Kidney (tissue), 14 donors: ENCODE results near the gene RBBP5. TPM values are rescaled to one million over a fixed set of nuclear protein-coding genes. Genes with fewer than 3 reads are reported as not detected.

Experiments used
- DNase-seq, 5 donors: peaks; one replicate each; pipeline ENCODE4 v3.0.0-alpha.2; 2013 to 2020
- FAIRE-seq: peaks from 2 replicates; lab custom pipeline; 2012; peaks lifted over from hg19 to GRCh38; lab: Jason Lieb, UNC
- H3K27ac ChIP-seq, 2 donors: one replicate each; pipeline ENCODE4 v1.7.0; 2013; ENCODE audit warnings: low read depth in 2 of 2, low read length in 2 of 2, inconsistent platforms in 1 of 2
- H3K27me3 ChIP-seq: one replicate; pipeline ENCODE4 v1.7.1; 2013; ENCODE audit warnings: low read length, inconsistent platforms; ENCODE audit not compliant: control insufficient read depth, insufficient read depth
- H3K36me3 ChIP-seq, 3 donors: one replicate each; pipeline versions ENCODE4 v1.7.0 to v1.7.1; 2013; ENCODE audit warnings: low read length in 3 of 3, control low read depth in 1 of 3, inconsistent platforms in 1 of 3; ENCODE audit not compliant: insufficient read depth in 3 of 3, control insufficient read depth in 2 of 3
- H3K4me1 ChIP-seq, 3 donors: one replicate each; pipeline versions ENCODE4 v1.7.0 to v1.7.1; 2013; ENCODE audit warnings: low read length in 3 of 3, inconsistent platforms in 1 of 3, low read depth in 1 of 3; ENCODE audit not compliant: control insufficient read depth in 2 of 3, insufficient read depth in 2 of 3
- H3K4me3 ChIP-seq, 3 donors: one replicate each; pipeline versions ENCODE4 v1.7.0 to v1.8.1; 2013; ENCODE audit warnings: low read length in 3 of 3, control low read depth in 1 of 3, inconsistent platforms in 1 of 3
- H3K9ac ChIP-seq, 3 donors: one replicate each; pipeline versions ENCODE4 v1.7.0 to v1.7.1; 2013; ENCODE audit warnings: low read length in 3 of 3, control low read depth in 1 of 3, inconsistent platforms in 1 of 3
- H3K9me3 ChIP-seq, 3 donors: one replicate each; pipeline versions ENCODE4 v1.7.0 to v1.7.1; 2013; ENCODE audit warnings: low read length in 3 of 3, control low read depth in 1 of 3, inconsistent platforms in 1 of 3; ENCODE audit not compliant: control insufficient read depth in 2 of 3, insufficient read depth in 1 of 3
- CTCF ChIP-seq: IDR thresholded peaks from 3 replicates; pipeline ENCODE4 v1.5.1; 2012; ENCODE audit warnings: mild to moderate bottlenecking, moderate library complexity, borderline replicate concordance; ENCODE audit not compliant: insufficient read depth; ENCODE audit errors: extremely low read depth
- intact Hi-C: fragments of 100-400 bp; cut with DNase I; formaldehyde crosslinking; loops from one replicate; pipeline ENCODE4 v1.11.1; 2022
- polyA plus RNA-seq: library from polyadenylated mRNA; stranded (reverse); fragments of 350-450 nt; fragmentation: Illumina TruSeq; extraction: RNeasy Lipid Tissue Mini Kit (QIAGEN cat#74804); gene quantifications from one replicate; pipeline ENCODE4 v1.2.3, GENCODE V29; 2014; ENCODE audit warnings: low read depth, low replicate concordance; ENCODE audit not compliant: insufficient read depth
- total RNA-seq: library from RNA; stranded (reverse); fragmentation: NEBNext Ultra II Directional; extraction: Animal tissue kit (Norgen Biotek cat#: 25700); gene quantifications from one replicate; pipeline ENCODE4 v1.2.1, GENCODE V29; 2021
- donor health status: control.
- donor health status: control.
- donor health status: control.
- donor health status: control.
- donor health status: control.
- donor health status: DM: yes; HTN: yes; CAD: no.
- donor health status: Normal renal cell carcinoma (clear cell type).

RBBP5 gene
- total and polyA plus RNA-seq, 2 donors from 2014 or later, result 6.8 to 18.2 TPM

- no peak for TF ChIP-seq CTCF
- H3K4me3 ChIP-seq, result no peak overlapping the region
- peaks cover 0 to under 1% (median 0%) of the 10 kb centered on the region in 3 donors for H3K4me1 ChIP-seq
- no peak overlapping the region for H3K9ac ChIP-seq
- H3K27me3 ChIP-seq, result peaks cover 8% of the 10 kb centered on the region
- H3K27ac ChIP-seq, result no peak overlapping the region
- H3K36me3 ChIP-seq, result no peaks in the 10 kb centered on the region
- DNase-seq, result no peak
- intact Hi-C loops, result no loop called here
- no peak for FAIRE-seq
- no peaks in the 10 kb centered on the region for H3K9me3 ChIP-seq
Measured at GRCh38 chr1:205048382-205048781, 73.4 kb downstream of the RBBP5 start.

GRCh38 chr1:205047764-205048231 is 74.0 kb downstream of the RBBP5 start:
- H3K27me3 ChIP-seq, result peaks cover 8% of the 10 kb centered on the region
- TF ChIP-seq CTCF, result no peak
- FAIRE-seq, result no peak
- no peak overlapping the region for H3K9ac ChIP-seq
- H3K4me1 ChIP-seq, result peaks cover 0 to 2% (median 0%) of the 10 kb centered on the region in 3 donors
- H3K27ac ChIP-seq, result no peak overlapping the region
- no peak overlapping the region for H3K4me3 ChIP-seq
- no peaks in the 10 kb centered on the region for H3K36me3 ChIP-seq
- intact Hi-C loops, result no loop called here
- no peak for DNase-seq
- no peaks in the 10 kb centered on the region for H3K9me3 ChIP-seq

DNA sequence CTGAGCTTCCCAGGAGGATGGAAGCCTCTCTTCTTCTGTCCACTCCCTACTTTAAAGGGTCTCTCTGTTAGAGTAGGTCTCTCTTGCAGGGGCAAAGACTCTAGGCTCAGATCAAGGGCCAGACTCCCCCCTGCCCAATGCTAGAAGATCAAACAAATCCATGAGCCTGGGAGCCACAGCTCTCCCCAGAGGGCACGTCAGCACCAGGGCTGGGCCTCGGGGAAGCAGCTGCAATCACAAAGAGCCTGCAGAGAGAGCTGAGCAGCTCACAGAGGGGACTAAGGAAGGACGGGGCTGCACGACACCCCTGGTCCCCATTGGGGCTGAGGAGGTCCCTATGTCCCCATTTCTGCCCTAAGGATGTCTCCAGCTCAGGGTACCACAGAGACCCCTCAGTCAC is 74.9 kb downstream of the RBBP5 start:
- TF ChIP-seq CTCF, result no peak
- no peak for FAIRE-seq
- Histone ChIP-seq H3K27ac (no peak overlapping the region), H3K9ac (no peak overlapping the region), H3K4me1 (peaks cover 0 to 5% (median 5%) of the 10 kb centered on the region in 3 donors), H3K9me3 (no peaks in the 10 kb centered on the region), H3K4me3 (no peak overlapping the region), H3K36me3 (no peaks in the 10 kb centered on the region), H3K27me3 (peaks cover 11% of the 10 kb centered on the region)
- no peak for DNase-seq
- intact Hi-C loops, result no loop called here

DNA sequence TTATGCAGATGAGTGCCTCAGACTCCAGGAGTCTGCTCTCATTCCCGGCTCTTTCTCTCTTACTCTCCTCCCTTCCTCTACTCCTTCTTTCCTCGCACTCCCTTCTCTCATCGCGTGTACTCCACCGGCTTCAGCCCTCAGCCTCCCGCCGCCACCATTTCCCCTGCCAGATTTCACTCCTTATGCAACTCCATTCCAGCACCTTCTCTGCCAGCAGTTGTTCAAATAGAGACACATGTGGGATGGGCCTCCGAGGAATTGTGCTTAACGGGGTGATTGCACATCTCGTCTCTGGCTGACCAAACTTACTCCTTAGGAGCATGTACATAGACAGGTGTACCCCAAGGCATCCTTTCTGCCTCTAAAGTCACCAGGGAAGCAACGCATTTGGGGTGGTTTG is 76.6 kb downstream of the RBBP5 start:
- no peak overlapping the region for H3K27ac ChIP-seq
- FAIRE-seq, result no peak
- peaks cover 11% of the 10 kb centered on the region for H3K27me3 ChIP-seq
- no peaks in the 10 kb centered on the region for H3K9me3 ChIP-seq
- no peak for DNase-seq
- H3K9ac ChIP-seq, result no peak overlapping the region
- no peak overlapping the region for H3K4me3 ChIP-seq
- intact Hi-C loops, result no loop called here
- TF ChIP-seq CTCF, result no peak
- H3K4me1 ChIP-seq, result peaks cover 0 to 7% (median 5%) of the 10 kb centered on the region in 3 donors
- H3K36me3 ChIP-seq, result no peaks in the 10 kb centered on the region
